Sigmoid colon (tissue), 7 donors: ENCODE measurements around the gene A2M. TPM values are rescaled to one million over a fixed set of nuclear protein-coding genes. Genes with fewer than 3 reads are reported as not detected.

ENCODE experiments used
- DNase-seq: peaks from one replicate; pipeline ENCODE4 v3.0.0-alpha.2; 2019
- H3K27ac ChIP-seq, 4 donors: fragments of 200-600 bp; sonication (generic); one replicate each; pipeline ENCODE4 v1.5.1; 2016 to 2019; ENCODE audit warnings: mild to moderate bottlenecking in 1 of 4
- H3K27me3 ChIP-seq, 3 donors: fragments of 200-600 bp; sonication (generic); one replicate each; pipeline ENCODE4 v1.5.1; 2019; ENCODE audit warnings: mild to moderate bottlenecking in 1 of 3
- H3K36me3 ChIP-seq, 4 donors: fragments of 200-600 bp; sonication (generic); one replicate each; pipeline ENCODE4 v1.5.1; 2016 to 2019
- H3K4me1 ChIP-seq, 4 donors: fragments of 200-600 bp; sonication (generic); one replicate each; pipeline ENCODE4 v1.5.1; 2017 to 2019
- H3K4me3 ChIP-seq, 4 donors: fragments of 200-600 bp; sonication (generic); one replicate each; pipeline ENCODE4 v1.5.1; 2017 to 2019; ENCODE audit warnings: mild to moderate bottlenecking in 2 of 4, moderate library complexity in 1 of 4
- H3K9me3 ChIP-seq, 4 donors: fragments of 200-600 bp in 3 of 4; sonication (generic) in 3 of 4; one replicate each; pipeline versions ENCODE4 v1.5.1 to v1.6.1; 2013 to 2019
- EP300 ChIP-seq, 4 donors: sonication (generic); formaldehyde crosslinking; IDR thresholded peaks; one replicate each; pipeline ENCODE4 v1.6.1; 2017; ENCODE audit warnings: antibody characterized with exemption in 4 of 4
- POLR2A ChIP-seq, 2 donors: fragments of 450-650 bp; IDR thresholded peaks; one replicate each; pipeline ENCODE4 v1.6.1; 2016; ENCODE audit warnings: antibody characterized with exemption in 2 of 2, mild to moderate bottlenecking in 2 of 2, moderate library complexity in 2 of 2
- POLR2AphosphoS5 ChIP-seq, 4 donors: sonication (generic); formaldehyde crosslinking; IDR thresholded peaks; one replicate each; pipeline ENCODE4 v1.6.1; 2017; ENCODE audit warnings: antibody characterized with exemption in 4 of 4
- WGBS, 2 donors: extraction: QIAGEN DNeasy Blood & Tissue Kit; methylation state at CpG; one replicate each; pipeline ENCODE4 v1.1.7; 2013; 5-methylcytosine and 5-hydroxymethylcytosine counted together
- intact Hi-C: fragments of 100-400 bp; cut with DNase I; formaldehyde crosslinking; loops from one replicate; pipeline ENCODE4 v1.15.1; 2023
- polyA plus RNA-seq, 3 donors: library from polyadenylated mRNA; stranded (reverse); fragments of 200-250 nt; gene quantifications; one replicate each; pipeline ENCODE4 v1.2.3, GENCODE V29; 2013
- total RNA-seq, 4 donors: library from RNA; depleted of rRNA; stranded (reverse); fragments of >200 nt; gene quantifications; one replicate each; pipeline ENCODE4 v1.1.0, GENCODE V29; 2016
- TF ChIP-seq, protein P1 (sequence below), 4 experiments: fragments of 450-650 bp in 3 of 4; fragments of 200-600 bp in 1 of 4; IDR thresholded peaks; one replicate each; pipeline ENCODE4 v1.5.1; 2016 to 2019; ENCODE audit warnings: antibody characterized with exemption in 4 of 4, mild to moderate bottlenecking in 3 of 4, moderate library complexity in 2 of 4
- donor health status: healthy with polysubstance abuse.
- donor health status: Bipolar disorder and iron deficiency.
- donor health status: healthy.

The A2M gene
- total RNA-seq (100 to 1,000 TPM; 195 to 296 (median 253) TPM), polyA plus RNA-seq (10 to 100 TPM; 34.2 to 60.7 (median 55.3) TPM)

DNA sequence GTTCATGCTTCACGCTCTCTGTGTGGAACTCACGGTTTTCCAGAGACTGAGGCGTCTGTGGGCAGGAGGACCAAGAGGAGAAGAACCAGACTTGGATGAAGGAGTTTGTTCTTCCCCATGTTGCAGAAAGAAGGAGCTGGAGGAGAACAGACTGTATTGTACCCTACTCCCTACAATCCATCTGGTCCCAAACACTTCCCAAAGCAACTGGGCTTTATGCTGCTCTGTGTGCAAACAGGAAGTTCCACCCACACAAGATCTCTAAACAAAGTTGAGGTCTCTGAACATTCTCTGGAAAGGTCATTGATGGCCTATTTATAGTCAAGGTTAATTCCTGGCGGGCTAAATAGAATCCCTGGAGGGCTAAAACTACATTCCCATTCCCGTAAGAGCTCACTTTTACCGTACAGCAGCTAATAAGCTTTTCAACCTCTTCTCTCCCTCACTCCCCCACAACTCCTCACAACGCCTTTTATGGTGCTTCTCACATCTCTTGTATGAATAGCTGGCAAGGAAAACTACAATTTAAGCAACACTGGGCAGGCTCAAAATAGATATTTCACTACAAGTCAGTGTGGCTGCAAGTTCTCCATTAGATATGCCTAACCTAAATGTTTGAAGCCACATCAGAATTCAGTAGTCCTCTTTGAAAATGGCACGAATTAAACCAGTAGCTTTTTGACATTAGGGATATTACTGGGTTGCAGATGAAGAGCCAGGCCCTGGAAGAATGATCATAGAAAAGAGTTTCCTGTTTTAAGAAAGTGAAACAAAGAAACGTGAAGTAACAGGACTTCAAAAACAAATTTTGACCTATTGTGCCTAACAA, at the start of gene A2M:
Gene A2M, minus strand, starts transcription at position 189 of the 829 bp plus-strand sequence. Its CDS starts 70 bp downstream, at position 119.
- intact Hi-C loops: loop anchor here (2.0 kb wide), 1 partner anchor 51 kb away; no protein-coding TSS in a partner anchor
- TF ChIP-seq, protein P1, sequence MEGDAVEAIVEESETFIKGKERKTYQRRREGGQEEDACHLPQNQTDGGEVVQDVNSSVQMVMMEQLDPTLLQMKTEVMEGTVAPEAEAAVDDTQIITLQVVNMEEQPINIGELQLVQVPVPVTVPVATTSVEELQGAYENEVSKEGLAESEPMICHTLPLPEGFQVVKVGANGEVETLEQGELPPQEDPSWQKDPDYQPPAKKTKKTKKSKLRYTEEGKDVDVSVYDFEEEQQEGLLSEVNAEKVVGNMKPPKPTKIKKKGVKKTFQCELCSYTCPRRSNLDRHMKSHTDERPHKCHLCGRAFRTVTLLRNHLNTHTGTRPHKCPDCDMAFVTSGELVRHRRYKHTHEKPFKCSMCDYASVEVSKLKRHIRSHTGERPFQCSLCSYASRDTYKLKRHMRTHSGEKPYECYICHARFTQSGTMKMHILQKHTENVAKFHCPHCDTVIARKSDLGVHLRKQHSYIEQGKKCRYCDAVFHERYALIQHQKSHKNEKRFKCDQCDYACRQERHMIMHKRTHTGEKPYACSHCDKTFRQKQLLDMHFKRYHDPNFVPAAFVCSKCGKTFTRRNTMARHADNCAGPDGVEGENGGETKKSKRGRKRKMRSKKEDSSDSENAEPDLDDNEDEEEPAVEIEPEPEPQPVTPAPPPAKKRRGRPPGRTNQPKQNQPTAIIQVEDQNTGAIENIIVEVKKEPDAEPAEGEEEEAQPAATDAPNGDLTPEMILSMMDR (IDR thresholded peaks at IDR 0.05): no peak
- peak; percentile 51 to 86 (median 70) for TF ChIP-seq POLR2AphosphoS5 (IDR thresholded peaks at IDR 0.05)
- TF ChIP-seq EP300 (IDR thresholded peaks at IDR 0.05): peak in 1 of 4 donors; percentile 59
- Histone ChIP-seq H3K4me1 (peaks cover 0 to 43% (median 34%) of the 10 kb centered on the region in 4 donors), H3K4me3 (peak within 1 kb of the TSS; percentile 26 to 49 (median 42)), H3K36me3 (peaks cover 0 to 14% (median 6%) of the 10 kb centered on the region in 4 donors), H3K9me3 (no peaks in the 10 kb centered on the region), H3K27me3 (no peaks in the 10 kb centered on the region), H3K27ac (peak within 1 kb of the TSS; percentile 79 to 83 (median 82))
- WGBS, 2 donors: 54 to 59% methylated on average over 9 of the region's 9 CpGs
- no peak for DNase-seq

DNA sequence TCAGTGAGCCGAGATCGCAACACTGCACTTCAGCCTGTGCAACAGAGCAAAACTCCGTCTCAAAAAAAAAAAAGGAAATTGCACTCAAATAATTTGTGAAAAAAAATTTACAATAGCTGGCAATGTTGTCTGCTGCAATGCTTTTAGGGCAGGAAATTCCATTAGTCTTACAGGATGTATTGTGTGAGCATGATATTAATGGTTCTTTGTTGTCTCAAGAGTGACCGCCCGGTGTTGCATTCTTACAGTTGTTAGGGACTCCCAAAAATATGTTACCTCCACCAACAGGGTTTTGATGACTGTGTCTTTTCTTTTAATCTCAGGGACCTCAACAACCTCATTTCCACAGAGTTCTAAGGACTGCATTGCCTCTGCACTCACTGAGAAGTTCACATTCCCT, 47.7 kb upstream of the A2M start:
- no peaks in the 10 kb centered on the region for H3K9me3 ChIP-seq
- no peak overlapping the region for H3K4me3 ChIP-seq
- TF ChIP-seq POLR2AphosphoS5 (IDR thresholded peaks at IDR 0.05) (peak in 1 of 4 donors; percentile 14), POLR2A (IDR thresholded peaks at IDR 0.05) (no peak)
- peak overlapping the region in 1 of 4 donors; percentile 46 for H3K27ac ChIP-seq
- H3K36me3 ChIP-seq: no peaks in the 10 kb centered on the region
- no peaks in the 10 kb centered on the region for H3K4me1 ChIP-seq
- 89% methylated on average over 5 of the region's 5 CpGs for WGBS, 2 donors
- DNase-seq: no peak
- intact Hi-C loops: no loop called here
- no peaks in the 10 kb centered on the region for H3K27me3 ChIP-seq

DNA sequence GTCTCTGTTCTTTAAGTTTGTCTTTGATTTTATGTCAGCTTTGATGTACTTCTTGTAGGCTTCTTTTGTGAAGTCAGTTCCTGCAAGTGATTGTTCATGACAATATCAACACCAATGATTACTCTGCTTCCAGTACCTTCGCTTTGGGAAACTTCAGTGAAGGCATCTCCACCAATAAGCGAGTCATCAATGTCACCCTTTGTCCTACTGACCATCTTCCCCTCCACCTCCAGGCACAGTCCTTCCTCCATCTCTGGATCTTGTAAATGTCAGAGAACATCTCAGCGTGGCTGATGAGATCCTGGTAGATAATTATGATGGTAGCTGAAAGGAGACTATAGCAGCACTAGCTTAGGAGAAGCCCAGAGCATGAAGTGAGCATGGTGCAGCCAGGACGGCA, 40.4 kb upstream of the A2M start:
- H3K27ac ChIP-seq: no peak overlapping the region
- intact Hi-C loops: no loop called here
- WGBS, 2 donors: 68 to 81% methylated on average over 4 of the region's 4 CpGs

DNA sequence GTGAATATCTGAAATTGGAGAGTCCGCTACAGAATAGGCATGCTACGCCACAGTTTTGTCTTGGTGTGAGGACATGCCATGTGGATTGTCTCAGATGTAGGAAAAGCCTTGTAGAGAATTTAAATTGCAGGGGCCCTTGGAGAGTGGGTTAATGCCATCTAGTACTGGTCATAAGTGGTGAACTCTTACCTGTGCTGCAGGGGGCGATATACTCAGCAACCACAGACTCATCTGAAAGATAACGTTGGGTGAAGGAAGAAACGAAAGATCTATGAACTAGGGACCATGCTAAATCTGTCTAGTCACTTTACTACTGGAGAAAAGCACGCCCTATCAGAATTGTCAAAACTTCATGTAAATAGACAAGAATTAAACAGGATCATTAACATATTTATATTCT, 33.7 kb upstream of the A2M start:
- no peak for DNase-seq
- Histone ChIP-seq H3K4me3 (no peak overlapping the region), H3K9me3 (no peaks in the 10 kb centered on the region), H3K36me3 (no peaks in the 10 kb centered on the region), H3K4me1 (no peaks in the 10 kb centered on the region), H3K27ac (no peak overlapping the region), H3K27me3 (no peaks in the 10 kb centered on the region)
- 74 to 83% methylated on average over 6 of the region's 6 CpGs for WGBS, 2 donors
- TF ChIP-seq, protein P1 (IDR thresholded peaks at IDR 0.05): no peak
- TF ChIP-seq EP300 (IDR thresholded peaks at IDR 0.05) (no peak), POLR2AphosphoS5 (IDR thresholded peaks at IDR 0.05) (no peak), POLR2A (IDR thresholded peaks at IDR 0.05) (no peak)
- intact Hi-C loops: no loop called here

More for the DNA sequence above, 40.4 kb upstream of the A2M start:
- H3K4me3 ChIP-seq: no peak overlapping the region
- H3K4me1 ChIP-seq: no peaks in the 10 kb centered on the region
- no peaks in the 10 kb centered on the region for H3K9me3 ChIP-seq
- no peak for TF ChIP-seq POLR2AphosphoS5 (IDR thresholded peaks at IDR 0.05)
- TF ChIP-seq, protein P1 (IDR thresholded peaks at IDR 0.05): no peak
- no peak for TF ChIP-seq POLR2A (IDR thresholded peaks at IDR 0.05)
- no peak for TF ChIP-seq EP300 (IDR thresholded peaks at IDR 0.05)
- DNase-seq: no peak
- H3K36me3 ChIP-seq: no peaks in the 10 kb centered on the region
- no peaks in the 10 kb centered on the region for H3K27me3 ChIP-seq

DNA sequence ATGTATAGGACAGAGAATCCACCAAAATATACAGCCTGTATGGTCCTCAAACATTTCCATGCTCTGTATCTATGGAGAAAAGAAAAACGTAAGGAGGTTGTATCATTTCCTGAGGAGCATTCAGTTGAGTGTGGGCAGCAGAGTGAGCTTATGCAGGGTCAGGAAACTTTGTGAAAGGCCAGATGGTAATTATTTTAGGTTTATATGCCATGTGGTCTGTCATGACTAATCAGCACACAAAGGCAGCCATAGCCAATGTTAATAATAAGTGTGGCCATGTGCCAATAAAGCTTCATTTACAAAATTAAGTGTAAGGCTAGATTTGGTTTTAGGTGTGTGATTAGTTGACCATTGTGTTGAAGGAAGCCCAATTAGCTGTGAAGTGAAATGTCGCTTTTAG, 33.2 kb upstream of the A2M start:
- Histone ChIP-seq H3K36me3 (no peaks in the 10 kb centered on the region), H3K4me1 (no peaks in the 10 kb centered on the region), H3K9me3 (no peaks in the 10 kb centered on the region), H3K27ac (no peak overlapping the region), H3K4me3 (no peak overlapping the region), H3K27me3 (no peaks in the 10 kb centered on the region)
- intact Hi-C loops: no loop called here
- WGBS, 2 donors: 62 to 82% methylated on average over 2 of the region's 2 CpGs
- TF ChIP-seq EP300 (IDR thresholded peaks at IDR 0.05) (no peak), POLR2AphosphoS5 (IDR thresholded peaks at IDR 0.05) (no peak), POLR2A (IDR thresholded peaks at IDR 0.05) (no peak)
- TF ChIP-seq, protein P1 (IDR thresholded peaks at IDR 0.05): no peak
- no peak for DNase-seq
